GM18526 (cell line): Measurements from ENCODE around the gene PMM1.

Experiments used
- POLR2A ChIP-seq: IDR thresholded peaks from 3 replicates; pipeline ENCODE4 v1.6.1; 2011; ENCODE audit not compliant: insufficient read length; ENCODE audit errors: extremely low read depth

The PMM1 gene

GRCh38 chr22:41589391-41590241 lies at the start of gene PMM1:
TSS of gene PMM1 (minus strand) at chr22:41589840. CDS start at chr22:41589805, 35 bp downstream.
- peak; percentile 77 for TF ChIP-seq POLR2A

- no peak for TF ChIP-seq POLR2A
These were observed 49.1 kb upstream of the PMM1 start for GRCh38 chr22:41638748-41639147.

GRCh38 chr22:41638124-41638523 lies 48.5 kb upstream of the PMM1 start:
- TF ChIP-seq POLR2A, result no peak

- TF ChIP-seq POLR2A, result no peak
These were observed 46.8 kb upstream of the PMM1 start for GRCh38 chr22:41636467-41636866.

- no peak for TF ChIP-seq POLR2A
These were observed 35.9 kb upstream of the PMM1 start for GRCh38 chr22:41625577-41625976.

- TF ChIP-seq POLR2A, result no peak
These were observed 32.2 kb upstream of the PMM1 start for GRCh38 chr22:41621911-41622179.

- peak; percentile 57 for TF ChIP-seq POLR2A
These were observed 31.7 kb upstream of the PMM1 start, which contains the start of gene XRCC6 for GRCh38 chr22:41621099-41621910. TSS of gene XRCC6 (plus strand) at chr22:41621295. CDS start at chr22:41622005, 710 bp downstream.

- TF ChIP-seq POLR2A, result peak; percentile 94
These were observed 31.0 kb upstream of the PMM1 start, which contains the start of gene DESI1 for GRCh38 chr22:41620589-41621098. TSS of gene DESI1 (minus strand) at chr22:41621043. CDS start at chr22:41620839, 204 bp downstream.

GRCh38 chr22:41619979-41620588 lies 30.4 kb upstream of the PMM1 start:
- peak; percentile 18 for TF ChIP-seq POLR2A

- no peak for TF ChIP-seq POLR2A
These were observed 23.8 kb upstream of the PMM1 start for GRCh38 chr22:41613456-41613855.

- TF ChIP-seq POLR2A, result no peak
These were observed 23.1 kb upstream of the PMM1 start for GRCh38 chr22:41612603-41613306.

- no peak for TF ChIP-seq POLR2A
These were observed 18.7 kb upstream of the PMM1 start for GRCh38 chr22:41608386-41608785.

- TF ChIP-seq POLR2A, result no peak
These were observed 14.3 kb upstream of the PMM1 start for GRCh38 chr22:41603873-41604332.

- TF ChIP-seq POLR2A, result no peak
These were observed 11.3 kb upstream of the PMM1 start for GRCh38 chr22:41600976-41601375.
